ENCODE results near the gene CREG2.

- TF ChIP-seq CTCF (IDR thresholded peaks at IDR 0.05) (no peak), POLR2A (IDR thresholded peaks at IDR 0.05) (no peak)
Observed at GRCh38 chr2:101330253-101330933, 56.9 kb downstream of the CREG2 start.

Measured in esophagus squamous epithelium (tissue), 4 donors.